GM18867 (cell line): Measurements from ENCODE around the gene KIAA1958.

Experiments
- ATAC-seq: cut with Tn5 transposase; IDR thresholded peaks from one replicate; pipeline ENCODE4 v1.9.1; 2021; ENCODE audit warnings: mild to moderate bottlenecking, moderate library complexity; ENCODE audit not compliant: unreplicated experiment

The KIAA1958 gene

DNA sequence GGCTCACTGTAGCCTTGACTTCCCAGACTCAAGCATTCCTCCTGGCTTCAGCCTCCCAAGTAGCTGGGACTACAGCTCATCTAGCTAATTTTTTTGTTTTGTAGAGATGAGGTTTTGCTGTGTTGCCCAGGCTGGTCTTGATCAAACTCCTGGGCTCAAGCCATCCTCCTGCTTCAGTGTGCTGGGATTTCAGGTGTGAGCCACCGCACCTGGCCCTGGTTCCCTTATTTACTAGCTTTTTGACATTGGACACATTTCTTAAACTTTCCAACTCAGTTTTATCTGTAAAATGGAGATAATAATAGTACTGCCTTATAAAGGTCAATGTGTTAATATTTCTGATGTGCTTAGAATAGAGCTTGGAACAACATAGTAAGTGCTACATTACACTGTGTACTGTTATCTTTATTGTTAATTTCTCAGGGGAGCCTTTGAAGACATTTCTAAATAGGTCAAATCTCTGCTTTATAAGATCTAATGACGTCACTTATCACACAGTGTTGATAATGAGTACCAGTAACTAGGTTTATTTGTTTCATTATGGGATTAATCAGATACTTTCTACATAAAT, 66.7 kb downstream of the KIAA1958 start:
- no peak for ATAC-seq

DNA sequence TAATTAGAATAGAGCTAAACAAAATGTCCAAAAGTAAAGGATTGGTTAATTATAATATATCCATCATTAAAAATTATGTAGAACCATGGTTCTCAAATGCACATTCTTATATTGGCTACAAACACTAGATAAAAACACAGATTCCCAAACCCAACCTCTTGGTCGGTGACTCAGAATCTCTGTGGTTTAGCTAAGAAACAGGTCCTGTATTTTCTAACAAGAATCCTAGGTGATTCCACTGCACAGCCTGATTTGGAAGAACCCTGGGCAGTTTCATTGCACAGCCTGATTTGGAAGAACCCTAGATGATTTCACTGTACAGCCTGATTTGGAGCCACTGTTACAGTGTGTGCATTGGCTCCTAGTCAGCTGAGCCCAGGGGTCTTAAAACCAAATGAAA, 67.9 kb downstream of the KIAA1958 start:
- ATAC-seq, result no peak

GRCh38 chr9:112555101-112555643, 68.5 kb downstream of the KIAA1958 start:
- ATAC-seq, result no peak

- peak; percentile 71 for ATAC-seq
Measured at GRCh38 chr9:112555844-112556482, 69.3 kb downstream of the KIAA1958 start.

DNA sequence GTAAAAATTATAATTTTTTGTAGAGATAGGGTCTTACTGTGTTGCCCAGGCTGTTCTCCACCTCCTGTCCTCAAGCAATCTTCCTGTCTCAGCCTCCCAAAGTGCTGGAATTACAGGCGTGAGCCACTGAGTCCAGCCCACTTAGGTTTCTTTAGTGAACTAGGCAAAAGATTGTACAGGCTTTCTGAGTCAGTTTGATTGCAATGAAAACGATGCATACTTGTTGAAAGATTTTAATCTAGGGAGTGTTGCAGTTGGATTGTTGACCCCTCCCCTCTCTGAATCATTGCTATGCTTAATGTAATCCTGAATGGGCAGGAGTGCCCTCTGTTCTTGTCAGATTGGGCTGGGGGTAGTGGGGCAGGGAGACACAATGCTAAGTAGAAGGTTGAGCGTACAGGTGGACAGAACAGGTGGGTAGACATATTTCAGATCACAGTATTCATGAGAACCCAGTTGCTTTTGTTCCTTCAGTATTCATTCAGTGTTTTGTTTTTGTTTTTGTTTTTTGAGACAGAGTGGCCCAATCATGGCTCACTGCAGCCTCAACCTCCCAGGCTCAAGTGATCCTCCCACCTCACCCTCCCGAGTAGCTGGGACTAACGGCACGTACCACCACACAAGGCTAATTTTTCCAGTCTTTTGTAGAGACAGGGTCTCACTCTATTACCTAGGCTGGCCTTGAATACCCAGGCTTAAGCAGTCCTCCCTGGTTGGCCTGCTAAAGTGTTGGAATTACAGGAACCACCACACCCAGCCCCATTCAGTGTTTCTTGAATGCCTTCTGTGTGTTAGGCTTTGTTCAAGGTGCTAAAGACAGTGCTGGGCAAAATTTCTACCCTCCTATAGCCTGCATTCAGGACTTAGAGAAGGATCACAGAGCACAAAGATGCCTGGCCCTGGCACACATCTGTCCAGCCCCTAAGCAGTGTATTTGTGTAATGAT, 70.1 kb downstream of the KIAA1958 start:
- ATAC-seq, result no peak

GRCh38 chr9:112558476-112558875, 71.8 kb downstream of the KIAA1958 start:
- no peak for ATAC-seq

GRCh38 chr9:112558978-112559377, 72.4 kb downstream of the KIAA1958 start:
- ATAC-seq, result no peak

GRCh38 chr9:112559629-112560413, 73.2 kb downstream of the KIAA1958 start:
- ATAC-seq, result no peak

DNA sequence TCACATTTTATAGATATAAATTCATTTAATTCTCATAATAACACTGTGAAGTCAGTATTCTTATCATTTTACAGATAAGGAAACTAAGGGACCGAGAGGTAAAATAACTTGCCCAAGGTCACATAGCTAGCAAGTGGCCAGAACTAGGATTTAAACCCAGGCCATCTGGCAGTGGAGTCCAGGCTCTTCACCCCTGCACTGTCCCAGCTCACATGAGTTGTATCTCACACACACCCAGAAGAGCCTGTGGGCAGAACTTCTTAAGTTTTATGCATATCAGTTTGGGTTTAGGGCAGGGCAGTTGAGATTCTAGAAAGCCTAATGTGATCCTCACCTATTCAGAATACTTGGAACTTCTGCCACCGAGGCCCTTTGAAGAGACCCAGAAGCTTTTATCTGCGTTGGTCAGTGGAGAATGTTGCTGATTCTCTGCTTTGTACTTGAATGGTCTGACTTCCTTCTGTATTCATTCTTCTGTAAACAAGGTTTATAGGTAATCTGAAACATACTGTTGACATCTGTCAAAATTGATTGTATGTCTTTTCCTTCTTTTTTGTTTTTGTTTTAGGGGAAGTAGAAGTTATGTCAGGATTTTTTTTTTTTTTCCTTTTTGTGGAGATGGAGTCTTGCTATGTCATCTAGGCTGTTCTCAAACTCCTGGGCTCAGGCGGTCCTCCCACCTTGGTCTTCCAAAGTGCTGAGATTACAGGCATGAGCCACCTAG, 75.8 kb downstream of the KIAA1958 start:
- no peak for ATAC-seq

- no peak for ATAC-seq
Measured at GRCh38 chr9:112569186-112569585, 82.6 kb downstream of the KIAA1958 start.

DNA sequence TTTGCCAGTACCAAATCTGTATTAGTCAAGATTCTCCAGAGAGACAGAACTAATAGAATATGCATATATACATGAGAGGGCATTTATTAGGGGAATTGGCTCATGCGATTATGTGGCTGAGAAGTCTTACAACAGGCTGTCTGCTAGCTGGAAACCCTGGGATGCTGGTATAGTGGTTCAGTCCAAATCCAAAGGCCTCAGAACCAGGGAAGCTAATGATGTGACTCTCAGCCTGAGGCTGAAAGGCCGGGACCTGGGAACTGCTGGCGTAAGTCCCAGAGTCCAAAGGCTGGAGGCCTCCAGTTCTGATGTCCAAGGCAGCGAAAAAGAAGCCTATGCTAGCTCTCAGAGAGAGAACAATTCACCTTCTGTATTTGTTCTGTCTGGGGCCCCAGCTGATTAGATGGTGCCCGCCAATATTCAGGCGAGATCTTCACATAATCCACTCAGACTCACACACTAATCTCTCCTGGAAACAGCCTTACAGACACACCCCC, 84.1 kb downstream of the KIAA1958 start:
- no peak for ATAC-seq

DNA sequence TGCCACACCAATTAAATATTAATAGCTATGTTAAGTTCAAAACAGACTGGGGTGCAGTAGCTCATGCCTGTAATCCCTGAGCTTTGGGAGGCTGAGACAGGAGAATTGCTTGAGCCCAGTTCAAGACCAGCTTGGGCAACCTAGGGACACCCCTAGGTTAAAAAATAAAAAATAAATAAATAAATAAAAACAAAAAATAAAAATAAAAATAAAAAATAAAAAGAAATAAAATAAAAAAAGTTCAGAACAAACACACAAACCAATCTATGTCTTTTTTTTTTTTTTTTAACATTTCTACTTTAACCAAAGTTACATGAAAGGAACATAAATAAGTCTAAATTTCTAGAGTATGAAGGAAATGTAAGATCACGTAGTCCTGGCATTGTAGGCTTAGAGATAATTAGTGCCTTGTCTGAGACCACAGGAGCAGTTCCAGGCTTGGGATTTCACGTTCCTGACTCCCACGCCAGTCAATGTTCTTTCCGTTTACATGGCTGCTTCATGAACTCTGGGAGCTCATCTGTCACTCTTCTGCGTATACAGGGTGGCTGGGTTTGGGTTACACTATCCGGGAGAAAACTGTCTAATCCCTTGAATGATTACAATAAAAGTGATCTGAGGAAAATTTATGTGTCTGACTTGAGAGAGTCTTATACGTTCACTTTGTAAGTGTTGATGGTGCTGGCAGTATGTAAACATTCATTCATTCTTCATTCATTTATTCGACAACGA, 85.2 kb downstream of the KIAA1958 start:
- no peak for ATAC-seq

DNA sequence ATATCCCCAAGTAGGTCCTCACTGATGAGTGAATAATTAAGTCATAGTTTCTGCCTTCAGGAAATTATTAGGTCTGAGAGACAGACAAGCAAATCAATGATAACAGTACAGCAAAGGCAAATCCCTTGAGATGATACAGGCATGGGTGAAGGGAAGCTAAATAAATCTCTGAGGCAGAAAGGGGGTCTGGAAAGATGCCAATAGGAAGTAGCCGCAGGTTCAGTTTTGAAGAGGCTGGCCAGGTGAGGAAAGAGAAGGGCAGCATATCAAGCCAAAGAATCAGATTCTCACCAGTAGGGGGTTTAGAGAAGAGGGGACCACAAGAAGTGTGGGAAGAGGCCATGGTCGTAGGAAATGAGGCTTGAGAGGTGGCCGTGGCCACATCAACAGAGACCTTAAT, 85.8 kb downstream of the KIAA1958 start:
- no peak for ATAC-seq

GRCh38 chr9:112574008-112574407, 87.4 kb downstream of the KIAA1958 start:
- ATAC-seq, result no peak

DNA sequence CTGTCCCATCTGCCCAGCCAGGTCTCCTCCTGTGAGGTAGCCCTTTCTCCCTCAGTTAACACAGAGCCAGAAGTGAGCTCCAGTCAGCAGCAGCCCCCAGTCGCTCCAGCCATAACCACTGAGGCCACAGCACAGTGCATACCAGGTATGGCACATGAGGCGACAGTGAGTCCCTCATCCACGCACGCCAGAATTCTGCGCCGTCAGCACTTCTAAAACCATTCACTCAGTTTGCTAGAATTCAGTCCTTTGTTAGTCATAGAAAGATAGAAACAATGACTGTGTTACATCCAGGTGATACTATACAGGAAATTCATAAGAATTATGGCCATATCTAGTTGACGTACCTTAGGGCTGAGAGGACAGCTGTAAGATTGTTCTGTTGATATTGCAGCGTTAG, 88.5 kb downstream of the KIAA1958 start:
- no peak for ATAC-seq

- no peak for ATAC-seq
Measured at GRCh38 chr9:112581469-112582176, 95.0 kb downstream of the KIAA1958 start.

GRCh38 chr9:112582371-112583262, 96.0 kb downstream of the KIAA1958 start:
- ATAC-seq, result no peak
